K562 (cell line): Measurements from ENCODE around the gene UBN2. TPM values are rescaled to one million over a fixed set of nuclear protein-coding genes. Genes with fewer than 3 reads are reported as not detected.

Source experiments
- CBX5 ChIP-seq: IDR thresholded peaks from 2 replicates; pipeline ENCODE4 v1.6.1; 2014; ENCODE audit warnings: low read depth, borderline replicate concordance
- EHMT2 ChIP-seq: fragments of 450-650 bp; IDR thresholded peaks from 2 replicates; pipeline ENCODE4 v1.6.1; 2018; ENCODE audit warnings: antibody characterized with exemption
- HIVEP1 ChIP-seq: fragments of 250-450 bp; sonication (Bioruptor Pico); IDR thresholded peaks from 2 replicates; pipeline ENCODE4 v1.4.0; 2020; ENCODE audit warnings: mild to moderate bottlenecking
- JUN ChIP-seq, 2 experiments: sonication (generic) in 1 of 2; formaldehyde crosslinking in 1 of 2; IDR thresholded peaks; 2 replicates each; pipeline versions ENCODE4 v1.6.1 to v1.8.0; 2012 to 2022; ENCODE audit warnings: borderline replicate concordance in 2 of 2, mild to moderate bottlenecking in 2 of 2, improper control_type of control experiment in 1 of 2, low read depth in 1 of 2, low read length in 1 of 2, missing genetic modification reagents in 1 of 2
- MTF1 ChIP-seq: fragments of 250-450 bp; sonication (Bioruptor Pico); IDR thresholded peaks from 2 replicates; pipeline ENCODE4 v1.9.0; 2021; ENCODE audit warnings: moderate library complexity, mild to moderate bottlenecking, inconsistent platforms, borderline replicate concordance
- NBN ChIP-seq: fragments of 450-650 bp; IDR thresholded peaks from 2 replicates; pipeline ENCODE4 v1.6.1; 2016; ENCODE audit warnings: low read depth, mild to moderate bottlenecking
- PHB2 ChIP-seq: fragments of 450-650 bp; IDR thresholded peaks from 2 replicates; pipeline ENCODE4 v1.6.1; 2017; ENCODE audit warnings: low read depth
- RB1 ChIP-seq: fragments of 450-650 bp; IDR thresholded peaks from 2 replicates; pipeline ENCODE4 v1.6.1; 2017; ENCODE audit warnings: low read depth, mild to moderate bottlenecking
- SREBF2 ChIP-seq: sonication (generic); formaldehyde crosslinking; IDR thresholded peaks from 2 replicates; pipeline ENCODE4 v1.4.0; 2020; ENCODE audit warnings: mild to moderate bottlenecking, missing genetic modification reagents
- TCF3 ChIP-seq: sonication (generic); formaldehyde crosslinking; IDR thresholded peaks from 2 replicates; pipeline ENCODE4 v1.4.0; 2020; ENCODE audit warnings: mild to moderate bottlenecking, missing genetic modification reagents
- ZEB2 ChIP-seq: fragments of 450-650 bp; IDR thresholded peaks from 2 replicates; pipeline ENCODE4 v1.6.1; 2016
- ZNF277 ChIP-seq: fragments of 250-450 bp; sonication (Bioruptor Pico); IDR thresholded peaks from 2 replicates; pipeline ENCODE4 v1.8.0; 2022; ENCODE audit warnings: inconsistent platforms, mild to moderate bottlenecking, moderate library complexity, borderline replicate concordance
- polyA plus RNA-seq, 8 experiments: library from polyadenylated mRNA; depleted of rRNA in 4 of 8; stranded (reverse) in 5 of 8; unstranded in 3 of 8; fragments of >200 nt; fragmentation: Nextera tagmentation in 2 of 8; fragmentation: Illumina TruSeq in 1 of 8; extraction: Ambion mirVana in 2 of 8; extraction: Trizol in 1 of 8; gene quantifications; 2 replicates each; pipeline versions ENCODE4 v1.2.1 to v1.2.3, GENCODE V29; 2011 to 2014; ENCODE audit warnings: inconsistent platforms in 1 of 8, missing spikeins in 1 of 8
- total RNA-seq, 7 experiments: library from RNA; depleted of rRNA in 6 of 7; stranded (reverse); fragments of >200 nt in 6 of 7; fragmentation: Illumina TruSeq in 2 of 7; extraction: Trizol in 2 of 7; gene quantifications; 2 replicates each; pipeline versions ENCODE4 v1.2.1 to v1.2.3, GENCODE V29; 2011 to 2021; ENCODE audit warnings: low replicate concordance in 1 of 7

UBN2 gene
- total and polyA plus RNA-seq, 9 of the 15 experiments (the other 6 are each of a cell fraction or from before 2014, with no cell fraction given), result 1.2 to 19.5 (median 9.9) TPM

DNA sequence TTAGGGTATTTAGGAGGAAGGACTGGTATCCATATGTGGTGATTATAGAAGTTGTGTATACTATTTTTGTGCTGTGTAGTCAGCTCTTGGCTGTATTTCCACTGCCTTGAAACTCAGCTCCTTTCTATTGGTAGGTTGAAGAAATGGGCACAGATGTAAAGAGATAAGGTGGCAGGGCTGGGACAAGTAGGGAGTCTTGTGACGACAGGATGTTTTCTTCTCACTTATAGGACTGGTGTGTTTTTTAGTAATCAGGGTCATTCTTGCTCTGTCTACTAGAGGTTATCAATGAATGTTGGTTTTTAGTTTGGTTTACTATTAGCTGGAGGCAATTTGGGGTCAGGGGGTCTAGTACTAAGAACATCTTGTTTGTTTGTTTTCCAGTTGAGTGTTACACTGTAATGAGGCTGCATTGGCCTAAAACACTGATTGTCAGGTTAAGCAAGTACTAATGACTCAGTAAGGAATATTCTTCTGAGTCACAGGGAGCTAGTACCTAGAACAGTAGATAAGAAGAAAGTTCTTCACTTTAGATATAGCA lies 11.8 kb downstream of the UBN2 start (continued):
- TF ChIP-seq ZEB2 (no peak), SREBF2 (CRISPR knock-in tag) (no peak), MTF1 (CRISPR knock-in tag) (no peak), JUN (IDR thresholded peaks at IDR 0.05; ENCODE audit: borderline replicate concordance, low read depth, low read length) (peak; percentile 69; the same call in 1 of the 2 replicates), JUN (CRISPR knock-in tag; IDR thresholded peaks at IDR 0.05; ENCODE audit: borderline replicate concordance) (no peak), EHMT2 (peak; percentile 84), ZNF277 (no peak), NBN (0 out of 2 replicates have a peak, but pooled peaks have one; percentile 39), HIVEP1 (CRISPR knock-in tag) (no peak), PHB2 (no peak), CBX5 (no peak), RB1 (no peak), TCF3 (no peak)
